ENCODE results near the gene ARHGEF16.
A peak's percentile ranks its signal among the peaks of the same experiment; 100 is the strongest.

ARHGEF16 gene

GRCh38 chr1:3443807-3444206, 10.7 kb upstream of the ARHGEF16 start:
- TF ChIP-seq CTCF (conservative IDR thresholded peaks at IDR 0.05): no peak
- no peak overlapping the region for H3K27ac ChIP-seq

- no peak for TF ChIP-seq CTCF (conservative IDR thresholded peaks at IDR 0.05)
- H3K27ac ChIP-seq: no peak overlapping the region
Observed at GRCh38 chr1:3444298-3444697, 10.2 kb upstream of the ARHGEF16 start.

GRCh38 chr1:3444736-3445135, 9.7 kb upstream of the ARHGEF16 start:
- TF ChIP-seq CTCF (conservative IDR thresholded peaks at IDR 0.05): no peak
- no peak overlapping the region for H3K27ac ChIP-seq

GRCh38 chr1:3450202-3450863, 4.1 kb upstream of the ARHGEF16 start:
- TF ChIP-seq CTCF (conservative IDR thresholded peaks at IDR 0.05): no peak
- H3K27ac ChIP-seq: no peak overlapping the region

GRCh38 chr1:3450983-3451382, 3.5 kb upstream of the ARHGEF16 start:
- no peak for TF ChIP-seq CTCF (conservative IDR thresholded peaks at IDR 0.05)
- no peak overlapping the region for H3K27ac ChIP-seq

GRCh38 chr1:3451994-3452865, 2.2 kb upstream of the ARHGEF16 start:
- no peak for TF ChIP-seq CTCF (conservative IDR thresholded peaks at IDR 0.05)
- H3K27ac ChIP-seq: peak overlapping the region; percentile 94; the same call in 1 of the 2 replicates

GRCh38 chr1:3452866-3453175, 1.6 kb upstream of the ARHGEF16 start:
- no peak for TF ChIP-seq CTCF (conservative IDR thresholded peaks at IDR 0.05)
- peak overlapping the region; percentile 94; the same call in 1 of the 2 replicates for H3K27ac ChIP-seq
